GM19455 (cell line): ENCODE results near the gene CATSPERB.

Experiments used
- ATAC-seq: cut with Tn5 transposase; IDR thresholded peaks from one replicate; pipeline ENCODE4 v1.9.1; 2021; ENCODE audit not compliant: unreplicated experiment

CATSPERB gene, protein sequence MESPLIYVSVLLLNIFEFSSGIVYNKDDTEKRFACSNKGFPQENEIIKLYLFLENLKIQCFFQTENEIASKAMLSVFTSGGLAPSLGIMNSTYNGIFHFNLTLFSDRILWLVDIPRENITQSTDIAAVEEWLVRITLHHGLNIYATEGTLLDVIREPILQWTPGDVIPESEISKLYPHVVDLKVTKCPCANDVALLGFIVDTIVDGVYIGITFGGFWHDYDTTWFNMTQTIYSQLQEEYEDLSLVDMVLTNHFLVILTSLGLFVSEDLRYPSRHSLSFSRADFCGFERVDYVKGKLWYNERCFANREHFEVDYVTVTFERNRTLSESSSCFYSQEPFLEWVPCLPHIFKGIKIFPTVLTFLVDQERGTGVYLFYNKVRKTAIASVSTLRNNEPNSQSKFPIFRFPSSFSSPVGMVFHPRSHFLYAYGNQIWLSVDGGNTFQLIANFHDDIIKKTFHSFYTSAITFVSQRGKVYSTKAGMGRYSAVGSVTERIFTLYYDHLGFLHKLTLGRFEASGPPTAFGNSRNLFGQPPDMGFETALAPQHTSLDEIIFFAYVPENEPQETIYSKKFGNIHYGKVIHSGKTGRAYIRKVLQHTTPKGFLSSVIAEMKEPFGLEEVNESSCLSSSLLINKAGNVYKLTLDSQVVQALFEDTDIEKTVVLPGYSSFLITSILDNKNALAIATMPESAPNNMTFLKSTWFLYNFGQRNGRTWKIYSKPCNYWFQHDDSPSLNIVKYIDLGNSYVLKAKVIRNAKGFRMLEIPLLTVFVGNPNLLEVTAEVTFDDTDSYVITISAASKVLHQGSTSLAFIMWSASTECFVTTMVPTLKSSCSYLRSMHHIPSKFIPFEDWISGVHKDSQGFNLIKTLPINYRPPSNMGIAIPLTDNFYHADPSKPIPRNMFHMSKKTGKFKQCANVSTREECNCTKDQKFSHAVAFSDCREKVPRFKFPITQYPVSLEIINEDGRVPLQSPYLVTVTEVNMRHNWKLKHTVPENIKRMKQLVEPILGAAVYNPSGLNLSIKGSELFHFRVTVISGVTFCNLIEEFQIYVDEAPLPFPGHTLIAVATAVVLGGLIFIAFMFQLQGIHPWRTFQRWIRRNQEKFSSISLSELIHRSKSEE

DNA sequence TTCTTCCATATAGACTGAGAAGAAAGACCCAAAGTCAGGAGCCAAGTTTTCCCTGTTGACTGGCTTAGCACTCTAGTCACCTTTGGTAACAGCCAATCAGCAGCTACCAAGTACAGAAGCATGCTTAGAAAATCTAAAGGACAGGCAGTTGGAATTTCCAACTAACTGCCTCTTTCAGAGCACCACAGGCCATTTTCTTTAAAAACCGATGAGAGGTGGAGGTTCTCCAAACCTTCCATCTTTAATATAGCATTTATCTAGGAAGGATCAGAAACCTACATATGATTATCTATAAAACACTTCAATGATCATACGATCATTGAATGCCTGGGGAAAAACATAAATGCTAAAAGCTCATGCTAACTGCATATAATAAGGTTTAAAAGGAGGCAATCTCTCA, at the start of gene CATSPERB:
CATSPERB (minus strand) TSS at position 101 of the 400 bp plus-strand sequence. CDS start 2,607 bp downstream, outside the sequence.
- ATAC-seq: no peak

- no peak for ATAC-seq
Measured at GRCh38 chr14:91780452-91780851, 48.6 kb upstream of the CATSPERB start.

DNA sequence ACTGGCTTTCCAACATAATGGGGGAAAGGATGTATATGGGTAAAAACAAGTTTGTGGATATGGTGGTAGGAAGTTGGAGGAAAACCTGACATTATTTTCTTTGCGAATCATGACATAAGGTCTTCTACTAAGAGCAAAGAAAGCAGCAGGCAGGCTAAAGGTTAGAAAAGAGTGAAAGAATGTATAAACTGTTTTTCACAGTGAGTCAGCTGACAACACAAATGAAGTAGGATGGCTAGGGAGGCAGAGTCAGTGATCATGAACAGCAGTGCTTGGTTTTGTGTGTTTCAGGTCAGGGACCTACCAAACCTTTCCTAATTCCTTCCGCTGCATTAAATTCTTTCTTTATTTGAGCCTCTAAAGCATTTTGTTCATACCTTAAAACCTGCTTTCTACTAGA, 46.3 kb upstream of the CATSPERB start:
- no peak for ATAC-seq

GRCh38 chr14:91774140-91775096, 42.5 kb upstream of the CATSPERB start:
- no peak for ATAC-seq

- no peak for ATAC-seq
Measured at GRCh38 chr14:91770185-91770584, 38.3 kb upstream of the CATSPERB start.

DNA sequence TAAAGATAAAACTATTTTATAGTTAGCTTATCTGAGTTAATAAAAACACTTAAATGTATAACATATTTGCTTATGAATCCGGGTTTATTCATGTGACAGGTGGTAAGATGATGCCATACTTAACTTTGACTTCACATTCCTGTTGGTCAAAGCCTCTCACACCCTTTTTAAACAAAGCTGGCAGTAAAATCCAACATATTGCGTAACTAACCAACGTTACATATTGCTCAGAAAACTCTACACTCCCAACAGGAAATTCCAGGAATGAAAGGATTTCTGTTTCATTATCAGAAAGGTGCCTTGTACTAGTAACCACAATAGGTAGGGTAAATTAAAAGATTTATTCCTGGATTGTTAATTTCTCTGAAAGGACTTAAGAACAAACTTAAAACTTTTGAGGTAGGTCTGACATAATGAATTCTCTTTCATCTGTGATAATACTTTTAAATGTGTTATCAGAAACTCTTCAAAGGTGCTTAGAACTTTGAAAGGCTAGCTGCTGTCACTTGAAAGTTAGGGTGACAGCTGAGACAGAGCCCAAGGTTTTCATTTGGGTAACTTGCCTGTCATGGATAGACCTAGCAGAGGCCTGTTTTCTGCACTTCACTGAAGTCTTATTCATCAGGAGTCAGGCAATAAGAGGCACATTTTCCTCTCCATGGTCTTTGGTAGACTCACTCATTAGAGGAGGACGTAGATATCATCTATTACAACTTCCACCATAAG, 23.8 kb upstream of the CATSPERB start:
- no peak for ATAC-seq

DNA sequence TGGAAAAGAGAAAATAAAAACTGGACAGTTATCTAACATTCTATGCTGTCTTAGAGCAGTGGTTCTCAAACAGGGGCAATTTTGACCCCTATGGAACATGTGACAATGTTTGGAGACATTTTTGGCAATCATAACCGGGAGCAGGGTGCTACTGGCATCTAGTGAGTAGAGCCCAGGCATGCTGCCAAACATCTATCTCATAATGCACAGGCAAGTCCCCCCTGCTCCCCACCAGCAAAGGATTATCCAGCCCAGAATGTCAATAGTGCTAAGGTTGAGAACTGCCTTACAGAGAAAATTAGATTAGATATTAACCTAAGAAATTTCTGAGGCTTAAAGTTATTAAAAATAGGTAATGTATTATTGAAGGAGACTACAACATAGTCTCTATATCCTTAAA, 22.9 kb upstream of the CATSPERB start:
- no peak for ATAC-seq

GRCh38 chr14:91754185-91754584, 22.3 kb upstream of the CATSPERB start:
- no peak for ATAC-seq

DNA sequence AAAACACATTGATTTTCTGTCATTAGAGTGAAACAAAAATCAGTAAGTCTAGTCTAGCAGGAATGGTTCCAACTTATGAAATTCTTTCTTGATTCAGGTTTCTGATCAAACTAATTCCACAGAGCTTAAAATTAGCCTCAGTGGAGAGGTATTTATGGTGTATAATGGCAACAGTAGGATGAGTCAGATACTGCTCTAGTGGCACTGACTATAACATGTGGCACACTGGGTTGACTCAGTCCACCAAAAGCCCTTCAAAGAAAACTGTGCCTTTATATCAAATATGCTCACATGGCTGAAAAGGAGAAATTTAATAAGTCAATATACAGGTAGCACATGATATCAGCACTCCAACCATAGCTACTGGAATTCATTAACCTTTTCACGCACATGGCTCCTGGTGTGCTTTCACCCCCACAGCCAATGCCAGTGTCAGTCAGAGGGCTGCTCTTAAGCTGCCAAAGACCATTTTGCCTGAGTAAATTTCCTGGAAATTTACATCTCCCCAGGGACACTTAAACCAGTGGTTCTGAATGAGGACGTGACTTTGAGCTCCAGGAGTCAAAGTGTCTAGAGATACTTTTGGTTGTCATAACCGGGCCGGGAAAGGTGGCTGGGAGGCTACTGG, 21.7 kb upstream of the CATSPERB start:
- ATAC-seq: no peak

- no peak for ATAC-seq
Measured at GRCh38 chr14:91752961-91753360, 21.1 kb upstream of the CATSPERB start.

- ATAC-seq: no peak
Measured at GRCh38 chr14:91751719-91752118, 19.8 kb upstream of the CATSPERB start.

- no peak for ATAC-seq
Measured at GRCh38 chr14:91750634-91751198, 18.8 kb upstream of the CATSPERB start.

GRCh38 chr14:91749868-91750267, 18.0 kb upstream of the CATSPERB start:
- no peak for ATAC-seq

GRCh38 chr14:91748049-91748448, 16.2 kb upstream of the CATSPERB start:
- ATAC-seq: no peak

- ATAC-seq: no peak
Measured at GRCh38 chr14:91745344-91745743, 13.5 kb upstream of the CATSPERB start.

GRCh38 chr14:91744068-91744480, 12.2 kb upstream of the CATSPERB start:
- no peak for ATAC-seq

GRCh38 chr14:91743305-91743653, 11.4 kb upstream of the CATSPERB start:
- no peak for ATAC-seq

DNA sequence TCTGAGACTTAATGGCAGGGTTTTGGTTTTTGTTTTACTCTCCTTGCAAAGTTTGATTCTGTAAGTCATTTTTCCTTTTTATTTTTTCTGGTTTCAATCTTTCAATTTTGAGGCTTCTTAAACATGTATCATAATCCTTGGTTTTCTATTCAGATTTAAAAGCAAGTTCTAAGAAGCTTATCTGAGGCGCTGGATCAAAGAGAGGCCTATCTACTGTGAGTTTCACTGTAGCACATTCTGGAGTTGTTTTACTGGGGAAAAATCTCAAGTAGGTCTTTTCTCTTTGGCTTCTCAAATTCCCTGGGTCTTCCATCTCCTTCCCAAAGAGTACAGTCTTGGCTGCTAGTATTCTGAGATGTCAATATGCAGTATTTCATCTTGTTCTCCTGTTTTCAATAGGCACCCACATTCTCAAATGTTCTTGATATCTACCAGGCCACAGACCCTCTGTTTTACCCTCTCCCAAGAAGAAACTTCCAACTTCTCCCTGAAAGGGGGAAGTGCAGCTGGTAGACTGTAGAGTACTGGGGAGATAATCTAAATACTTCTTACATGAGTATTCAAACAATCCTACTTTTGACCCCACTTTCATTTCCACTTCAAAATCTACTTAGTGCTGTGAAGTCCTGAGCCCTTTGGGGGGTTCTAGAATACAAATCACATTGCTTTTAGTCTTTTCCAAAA, 10.9 kb upstream of the CATSPERB start:
- ATAC-seq: no peak
